HG03025 (cell line): Measurements from ENCODE around the gene CACNA1S.

Experiments used
- ATAC-seq: cut with Tn5 transposase; IDR thresholded peaks from one replicate; pipeline ENCODE4 v1.9.1; 2021; ENCODE audit warnings: mild to moderate bottlenecking, moderate library complexity; ENCODE audit not compliant: unreplicated experiment, low FRiP score

The CACNA1S gene

DNA sequence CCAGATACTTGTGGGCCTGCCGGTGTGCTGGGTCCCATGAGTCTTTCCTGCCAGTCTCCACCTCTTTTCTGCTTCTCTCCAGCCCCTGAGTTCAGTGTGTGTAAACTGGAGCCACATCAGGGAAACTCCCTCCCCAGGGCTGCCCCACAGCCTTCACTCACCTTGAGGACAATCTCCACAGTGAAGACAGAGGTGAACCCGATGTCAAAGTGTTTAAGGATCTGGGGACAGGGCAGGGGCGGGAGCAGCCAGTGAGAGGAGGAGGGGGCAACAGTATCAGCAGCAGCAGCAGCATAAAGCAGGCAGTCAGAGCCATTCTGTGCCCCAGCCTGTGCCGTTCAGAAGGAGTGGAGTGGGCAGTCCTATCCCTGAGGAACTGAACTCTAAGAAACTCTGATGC lies 43.2 kb downstream of the CACNA1S start:
- no peak for ATAC-seq

DNA sequence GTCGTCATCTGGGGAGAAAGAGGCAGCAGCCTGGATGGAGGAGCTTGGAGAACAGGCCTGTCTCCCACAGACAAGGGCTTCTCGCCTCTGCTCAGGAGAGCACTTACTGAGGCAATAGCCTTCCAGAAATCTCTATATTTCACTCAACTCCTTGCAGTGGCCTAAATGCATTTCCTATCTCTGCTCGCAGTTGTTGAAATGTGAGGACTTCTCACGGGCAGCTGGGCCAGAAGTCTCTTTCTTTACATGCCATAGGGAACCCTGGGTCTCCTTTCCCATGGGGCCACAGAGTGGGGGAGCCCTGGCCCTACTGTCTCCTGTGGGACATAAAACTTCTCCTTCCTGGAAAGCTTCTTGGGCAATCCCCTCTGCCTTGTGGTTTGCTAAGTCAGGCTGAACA lies 45.2 kb downstream of the CACNA1S start:
- no peak for ATAC-seq

DNA sequence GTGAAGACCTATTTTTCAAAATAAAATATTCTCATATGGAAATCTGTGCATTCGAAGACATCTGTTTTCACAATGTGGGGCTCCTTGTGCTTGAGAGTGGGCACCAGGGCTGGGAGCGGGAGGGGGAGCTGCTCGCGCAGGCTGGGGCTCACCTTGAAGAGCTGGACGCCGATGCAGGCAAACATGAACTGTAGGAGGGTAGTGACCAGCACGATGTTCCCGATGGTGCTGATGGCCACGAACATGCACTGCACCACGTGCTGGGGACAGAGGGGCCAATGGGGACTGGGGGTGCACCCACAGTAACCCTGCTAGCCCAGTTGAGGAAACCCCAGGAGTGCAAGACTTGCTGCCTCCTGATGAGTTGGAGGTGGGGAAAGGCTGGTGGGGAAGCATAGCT lies 46.5 kb downstream of the CACNA1S start:
- ATAC-seq: no peak

DNA sequence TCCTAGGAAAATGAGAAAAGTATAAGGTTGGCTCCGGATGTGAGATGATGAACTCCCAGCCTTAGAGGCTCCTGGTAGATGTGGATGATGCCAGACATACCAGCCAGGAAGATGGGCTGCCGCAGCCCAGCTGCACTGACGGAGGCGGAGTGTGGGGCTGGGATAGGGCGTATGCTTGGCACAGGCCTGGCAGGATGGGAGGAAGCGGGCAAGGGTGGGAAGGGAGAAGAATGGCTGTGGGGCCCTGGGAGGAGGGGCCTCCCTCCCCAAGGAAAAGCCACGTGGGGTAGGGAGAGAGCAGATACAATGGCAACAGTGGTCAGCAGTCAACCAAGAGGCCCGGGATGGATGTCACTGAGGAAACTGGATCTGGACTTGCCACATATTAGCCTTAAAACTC lies 47.4 kb downstream of the CACNA1S start:
- ATAC-seq: no peak

DNA sequence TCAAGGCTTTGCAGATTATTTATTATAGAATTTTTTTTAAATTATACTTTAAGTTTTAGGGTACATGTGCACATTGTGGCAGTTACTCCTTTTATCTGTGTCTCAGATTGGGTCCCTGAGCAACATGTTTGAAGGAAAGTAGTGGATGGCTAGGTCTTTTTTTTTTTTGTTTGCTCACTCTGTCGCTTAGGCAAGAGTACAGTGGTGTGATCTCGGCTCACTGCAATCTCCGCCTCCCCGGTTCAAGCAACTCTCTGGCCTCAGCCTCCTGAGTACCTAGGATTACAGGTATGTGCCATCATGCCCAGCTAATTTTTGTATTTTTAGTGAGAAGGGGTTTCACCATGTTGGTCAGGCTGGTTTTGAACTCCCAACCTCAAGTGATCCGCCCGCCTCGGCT lies 49.1 kb downstream of the CACNA1S start:
- no peak for ATAC-seq

DNA sequence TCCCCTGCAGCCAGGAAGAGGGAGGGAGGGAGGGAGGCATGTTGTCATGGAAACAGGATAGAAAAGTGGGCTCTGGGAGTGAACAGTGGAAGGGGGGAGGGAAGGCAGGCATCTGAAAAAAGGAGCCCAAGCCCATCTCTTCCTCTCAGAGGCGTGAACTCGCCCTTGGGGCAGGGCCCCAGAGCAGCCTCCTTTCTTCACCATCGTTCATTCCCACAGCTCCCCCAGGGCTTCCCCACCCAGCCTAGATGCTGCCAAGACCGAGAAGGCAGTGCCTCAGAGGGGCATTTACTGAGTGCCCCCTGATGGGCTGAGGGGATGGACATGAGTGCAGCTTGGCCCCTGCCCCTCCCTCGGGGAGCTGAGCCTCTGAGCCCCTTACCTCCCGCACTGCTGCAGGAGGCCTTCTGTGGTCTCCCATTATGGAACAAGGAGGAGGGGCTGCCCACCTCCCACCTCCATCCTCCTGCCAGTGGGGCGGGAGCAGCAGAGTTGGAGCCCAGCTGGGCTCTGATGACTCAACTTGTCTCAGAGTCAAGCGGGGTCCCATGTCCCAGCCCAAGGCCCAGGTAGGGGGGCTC lies 49.6 kb downstream of the CACNA1S start:
- ATAC-seq: no peak

DNA sequence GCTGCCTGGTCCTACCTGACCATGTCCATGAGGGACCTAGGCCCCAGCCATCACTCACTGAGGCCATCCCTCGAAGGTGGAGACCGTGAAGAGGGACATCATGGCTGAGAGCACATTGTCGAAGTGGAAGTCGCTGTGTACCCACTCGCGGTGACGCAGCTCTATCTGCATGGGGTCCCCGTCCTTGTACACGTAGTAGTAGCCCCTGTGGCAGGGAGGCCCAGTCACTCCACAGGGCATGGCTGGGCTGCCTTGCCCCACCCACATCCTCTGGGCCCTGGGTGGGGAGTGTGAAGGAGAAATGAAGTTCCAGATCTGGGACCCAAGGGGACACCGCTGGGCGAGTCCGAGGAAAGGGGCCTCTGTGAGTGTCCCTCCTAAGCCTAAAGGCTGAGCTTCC lies 50.3 kb downstream of the CACNA1S start:
- ATAC-seq: no peak

DNA sequence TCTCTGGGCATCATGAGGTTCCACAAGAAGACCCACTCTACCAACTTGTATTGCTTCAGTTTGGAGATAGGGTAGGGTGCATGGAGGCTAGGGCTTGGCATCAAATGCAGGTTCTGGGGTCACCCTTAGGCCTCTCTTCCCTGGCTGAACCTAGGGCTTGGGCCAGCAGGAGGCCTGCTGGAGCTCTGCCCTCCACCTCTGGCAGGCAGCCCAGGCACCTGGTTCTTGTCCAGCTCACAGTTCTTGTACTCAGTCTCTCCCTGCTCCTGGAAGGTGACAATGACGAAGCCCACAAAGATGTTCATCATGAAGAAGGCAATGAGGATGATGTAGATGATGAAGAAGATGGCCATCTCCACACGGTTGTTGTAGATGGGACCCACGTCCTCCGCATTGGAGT lies 51.2 kb downstream of the CACNA1S start:
- ATAC-seq: no peak

DNA sequence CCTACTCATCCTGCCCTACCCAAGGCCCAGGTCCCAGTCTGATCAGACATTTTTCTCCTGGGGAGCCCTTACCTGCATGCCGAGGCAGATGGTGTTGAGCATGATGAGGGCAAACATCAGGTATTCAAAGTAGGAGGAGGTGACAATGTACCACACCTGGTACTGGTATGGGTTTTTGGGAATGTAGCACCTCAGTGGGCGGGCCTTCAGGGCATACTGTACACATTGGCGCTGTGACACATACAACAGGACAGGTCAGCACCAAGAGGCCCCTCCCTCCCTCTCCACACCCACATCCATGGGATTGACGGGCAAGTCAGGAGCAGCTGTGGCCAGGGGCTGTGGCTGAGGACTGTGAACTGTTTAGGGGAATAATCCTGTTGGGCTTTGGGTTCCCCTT lies 51.6 kb downstream of the CACNA1S start:
- ATAC-seq: no peak

DNA sequence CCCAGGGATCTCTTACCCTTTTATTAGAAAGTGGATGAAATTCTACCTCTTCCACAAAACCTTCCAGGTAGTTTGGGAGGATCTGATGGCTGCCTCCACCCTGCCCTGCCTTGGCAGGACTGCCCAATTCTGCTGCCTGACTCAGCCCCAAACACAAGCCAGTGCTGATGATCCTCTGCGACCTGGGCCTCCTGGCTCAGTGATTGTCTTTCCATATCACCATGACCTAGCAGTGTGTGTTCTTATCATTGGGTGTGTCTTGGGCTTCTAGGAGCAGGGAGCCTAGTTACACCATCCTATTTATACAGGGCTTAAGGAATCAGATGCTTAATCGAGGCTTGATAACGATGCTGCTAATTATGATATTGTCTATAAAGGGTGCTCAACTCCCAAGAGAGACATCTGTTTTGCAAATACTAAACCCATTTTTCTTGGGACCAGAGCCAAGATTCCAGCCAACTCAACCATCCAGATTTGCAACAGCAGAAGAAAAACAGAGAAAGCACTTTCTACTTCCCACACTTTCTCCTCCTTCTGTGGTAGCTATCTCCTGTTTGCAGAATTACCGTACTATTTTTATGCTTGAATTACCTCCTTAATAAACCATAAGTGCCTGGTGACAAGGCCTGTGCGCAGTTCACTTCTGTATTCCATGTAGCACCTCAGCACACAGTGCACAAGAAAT lies 52.2 kb downstream of the CACNA1S start:
- no peak for ATAC-seq

DNA sequence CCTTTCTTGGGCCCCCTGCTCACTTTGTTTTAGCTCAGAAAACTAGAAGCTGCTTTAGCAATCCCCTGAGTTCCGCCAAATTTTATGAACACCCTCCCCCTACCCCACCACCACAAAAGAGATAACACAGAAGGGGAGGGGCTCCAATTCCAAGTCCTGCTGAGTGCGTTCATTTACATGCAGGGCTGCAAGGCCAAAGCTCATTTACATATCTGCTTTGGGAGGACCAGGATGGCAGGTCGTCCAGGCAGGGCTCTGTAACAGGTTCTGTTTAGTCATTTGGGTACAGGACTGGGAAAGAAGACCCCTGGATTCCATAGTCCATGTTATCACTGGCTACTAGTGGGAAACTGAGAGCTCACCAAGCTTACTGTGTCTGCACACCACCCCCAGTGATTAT lies 52.8 kb downstream of the CACNA1S start:
- no peak for ATAC-seq

DNA sequence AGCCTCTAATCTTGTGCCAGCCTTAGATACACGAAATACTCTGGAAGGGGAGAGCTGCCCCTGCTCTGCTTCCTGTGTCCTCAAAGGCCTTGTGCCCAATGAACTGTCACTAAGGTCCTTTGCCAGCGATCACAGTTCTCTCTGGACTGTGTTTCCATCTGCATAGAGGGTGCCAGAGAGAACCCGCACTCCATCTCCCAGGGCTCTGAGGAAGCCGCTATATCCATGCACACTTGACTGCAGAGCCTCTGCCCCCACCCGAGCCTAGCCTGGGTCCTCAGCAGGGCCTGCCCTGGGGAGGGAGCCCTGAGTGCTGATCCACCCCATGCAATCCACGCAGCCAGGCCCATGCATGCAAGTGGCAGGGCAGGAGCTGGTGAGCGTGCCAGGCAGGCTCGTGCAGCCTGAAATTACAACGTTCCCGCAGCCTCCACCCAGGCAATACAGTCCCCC lies 58.1 kb downstream of the CACNA1S start:
- no peak for ATAC-seq

DNA sequence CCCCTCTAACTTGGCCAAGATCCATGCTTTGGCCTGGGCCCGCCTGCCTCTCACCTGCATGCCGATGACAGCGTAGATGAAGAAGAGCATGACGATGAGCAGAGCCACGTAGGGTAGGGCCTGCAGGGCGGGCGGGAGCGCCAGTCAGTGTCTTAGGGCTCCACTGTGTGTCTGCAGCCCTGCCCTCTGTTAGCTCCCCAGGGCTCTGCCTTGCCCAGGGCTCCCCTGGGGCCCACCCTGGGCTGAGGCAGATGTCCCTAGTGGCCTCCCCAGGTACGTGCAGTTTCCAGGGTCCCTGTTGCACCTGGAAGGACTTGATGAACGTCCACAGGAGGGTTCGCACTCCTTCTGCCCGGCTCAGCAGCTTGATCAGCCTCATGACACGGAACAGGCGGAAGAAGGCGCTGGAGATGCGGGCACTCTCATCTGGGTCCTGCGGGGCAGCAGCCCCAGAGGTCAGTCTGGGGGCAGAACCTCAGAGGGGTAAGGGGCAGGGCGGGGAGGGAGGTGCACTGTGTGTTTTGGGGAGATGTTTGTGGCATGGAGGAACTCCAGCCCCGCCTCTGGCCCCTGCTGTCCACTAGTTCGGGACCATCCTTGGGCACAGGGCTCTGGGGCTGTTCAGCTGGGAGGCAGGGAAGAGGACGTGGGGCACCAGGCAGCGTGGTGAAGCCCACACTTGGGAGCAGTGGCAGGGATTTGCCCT lies 58.9 kb downstream of the CACNA1S start:
- no peak for ATAC-seq

DNA sequence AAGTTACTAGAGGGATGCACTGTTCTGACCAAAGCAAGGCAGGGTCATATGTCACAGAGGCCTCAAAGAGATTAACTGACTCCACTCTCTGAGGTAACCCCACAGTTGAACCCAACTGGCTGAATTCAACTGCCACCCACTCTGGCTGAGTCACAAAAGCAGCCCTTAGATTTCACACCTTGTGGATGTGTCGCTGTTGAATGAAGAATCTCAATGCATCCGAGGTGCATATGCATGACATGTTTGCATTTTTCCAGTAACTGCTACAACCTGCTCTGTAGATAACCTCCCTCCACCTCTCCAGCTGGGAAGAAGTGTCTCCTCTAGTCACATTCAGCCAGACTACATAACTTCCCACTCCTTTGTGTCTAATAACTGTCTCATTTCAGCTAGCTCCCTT lies 60.8 kb downstream of the CACNA1S start:
- no peak for ATAC-seq

DNA sequence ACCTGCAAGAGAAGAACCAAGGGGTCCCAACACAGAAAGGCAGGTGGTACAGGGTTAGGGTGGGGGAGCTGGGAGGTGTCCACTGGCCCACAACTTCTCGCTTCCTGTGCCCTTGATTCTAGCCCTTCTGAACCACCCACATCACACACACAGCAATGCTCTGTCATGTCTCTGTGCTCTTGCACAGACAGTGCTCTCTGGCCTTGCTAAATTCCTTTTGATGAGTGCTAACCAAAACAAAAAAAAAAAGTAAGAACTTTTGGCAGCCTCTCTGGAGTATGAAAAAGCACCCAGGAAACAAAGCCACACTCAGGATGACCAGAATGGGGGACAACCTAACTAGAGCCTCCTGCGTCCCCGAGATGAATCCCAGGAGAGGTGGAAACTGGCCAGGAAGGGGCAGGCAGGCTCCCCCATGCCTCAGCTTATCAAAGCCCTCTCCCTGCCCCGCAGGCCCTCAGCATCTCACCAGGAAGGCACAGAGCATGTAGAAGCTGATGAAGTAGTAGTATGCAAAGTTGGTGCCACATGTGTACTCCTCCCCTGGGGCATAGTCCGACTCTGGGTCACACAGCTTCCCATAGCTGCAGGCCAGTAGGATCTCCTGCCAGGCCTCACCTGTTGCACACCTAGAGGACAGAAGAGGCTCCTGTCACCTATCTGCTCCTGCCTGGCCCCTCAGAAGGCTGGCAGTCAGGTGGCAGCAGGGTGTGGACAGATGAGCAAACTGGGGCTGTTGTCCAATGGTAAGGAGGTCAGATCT lies 61.5 kb downstream of the CACNA1S start:
- no peak for ATAC-seq

DNA sequence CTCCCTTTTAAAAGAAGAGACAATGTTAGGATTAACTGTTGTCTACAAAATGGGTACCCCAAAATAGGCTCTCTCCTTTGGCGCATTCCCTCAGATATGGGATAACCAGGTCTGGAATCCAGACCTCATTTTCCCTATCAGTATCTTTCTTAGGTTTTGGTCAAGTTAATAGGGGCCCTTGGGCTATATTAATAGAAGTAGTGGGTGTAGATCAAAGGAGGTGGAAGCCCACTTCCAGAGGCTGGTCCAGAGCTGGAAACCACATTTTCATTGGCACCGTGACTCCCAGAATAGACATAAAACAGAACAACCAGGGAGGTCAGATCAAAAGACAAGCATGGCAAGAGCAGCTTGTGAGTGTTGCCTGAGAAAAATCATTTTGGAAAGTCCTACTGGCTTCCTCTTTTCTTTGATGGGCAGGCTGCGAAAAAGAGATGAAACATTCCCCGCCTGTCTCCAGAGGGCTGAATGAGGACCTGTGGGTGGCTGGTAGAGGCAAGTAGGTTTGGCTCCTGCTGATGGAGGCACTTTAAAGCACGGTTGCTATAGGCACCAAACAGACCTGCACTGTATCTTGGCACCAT lies 62.9 kb downstream of the CACNA1S start:
- no peak for ATAC-seq

DNA sequence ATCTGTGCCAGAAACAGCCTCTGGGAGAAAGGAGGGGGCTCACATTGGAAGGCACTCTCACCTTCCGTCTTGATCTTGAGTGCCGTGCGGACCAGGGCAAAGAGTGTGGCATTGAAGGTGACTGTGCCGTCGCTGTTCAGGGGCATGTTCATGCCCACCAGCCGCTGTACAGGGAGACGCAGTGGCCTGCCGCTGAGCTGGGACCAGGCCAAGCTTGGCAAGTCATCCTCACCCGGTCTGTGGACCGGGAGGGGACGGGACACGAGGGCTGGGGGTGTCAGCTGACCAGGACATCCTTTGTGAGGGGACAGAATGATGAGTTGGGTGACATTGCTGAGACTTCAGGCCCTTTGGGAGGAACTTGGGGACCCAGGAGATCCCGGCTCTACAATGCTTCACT lies 63.7 kb downstream of the CACNA1S start:
- ATAC-seq: no peak

DNA sequence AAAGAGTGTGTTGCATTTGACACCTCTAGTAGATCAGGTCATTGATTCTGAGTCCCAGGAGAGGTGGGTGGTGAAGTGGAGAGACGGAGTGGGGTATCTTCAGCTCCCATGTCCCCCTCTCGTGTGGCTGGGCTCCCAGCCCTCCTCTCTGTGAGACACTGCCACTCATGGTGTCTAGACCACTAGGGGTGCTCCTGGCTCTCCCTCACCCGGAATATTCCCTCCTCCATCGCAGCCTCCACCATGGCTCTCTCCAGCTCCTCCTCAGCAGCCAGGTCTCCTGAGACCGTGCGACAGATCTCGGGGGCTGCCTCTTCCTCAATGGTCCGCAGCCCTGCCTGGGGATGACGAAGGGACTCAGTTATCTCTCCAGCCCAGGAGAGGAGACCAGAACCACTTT lies 68.1 kb downstream of the CACNA1S start:
- ATAC-seq: no peak

DNA sequence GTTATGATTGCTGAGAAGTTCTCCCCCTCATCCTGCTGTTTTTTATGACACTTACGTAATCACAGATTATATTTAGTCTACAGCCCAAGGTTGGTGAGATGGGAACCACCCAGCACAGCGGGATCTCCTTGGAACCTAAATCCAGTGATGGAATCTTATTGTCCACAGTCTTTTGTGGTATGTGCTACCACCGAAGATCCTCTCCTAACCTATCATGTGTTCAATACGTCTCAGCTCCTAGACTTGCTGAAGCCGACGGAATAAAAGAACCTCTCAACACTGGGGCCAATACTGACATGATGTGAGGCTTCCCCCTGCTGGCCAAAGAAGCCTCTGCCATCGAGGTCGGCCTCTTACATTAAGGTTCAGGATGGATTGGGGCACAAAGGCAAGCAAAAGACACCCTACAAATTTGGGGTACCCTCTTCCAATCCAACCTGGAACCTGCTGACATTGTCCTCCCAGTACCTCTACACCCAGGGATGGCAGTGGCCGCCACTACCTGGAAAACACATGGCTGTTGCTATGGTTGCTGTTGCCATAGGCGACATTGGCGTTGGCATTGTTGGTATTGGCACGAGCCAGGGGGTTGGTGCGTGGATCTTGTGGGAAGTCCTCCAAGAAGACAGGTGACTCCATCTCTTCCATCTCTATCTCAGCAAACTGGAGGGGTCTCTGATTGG lies 69.3 kb downstream of the CACNA1S start:
- ATAC-seq: no peak

DNA sequence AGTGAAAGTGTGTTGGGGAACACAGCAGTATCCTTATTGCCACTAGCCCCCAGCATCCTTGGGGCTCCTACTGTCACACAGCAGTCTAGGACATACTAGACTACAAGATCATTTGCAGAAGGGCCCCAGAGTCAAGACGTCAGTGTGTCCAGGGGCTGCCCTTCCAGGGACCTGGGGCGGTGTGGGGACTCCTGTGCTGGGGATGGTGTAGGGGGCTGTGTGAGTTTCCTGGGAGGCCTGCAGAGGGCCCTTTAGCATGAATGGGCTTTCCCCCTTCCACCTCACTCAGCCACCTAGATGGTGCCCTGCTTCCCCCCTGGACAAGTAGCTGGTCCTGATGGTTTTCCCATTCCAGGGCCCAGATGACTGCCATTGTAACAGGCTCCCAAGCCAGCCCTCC lies 71.2 kb downstream of the CACNA1S start:
- ATAC-seq: no peak
